GM21717 (cell line): ENCODE results near the gene PEX10.

Source experiments
- ATAC-seq: cut with Tn5 transposase; IDR thresholded peaks from one replicate; pipeline ENCODE4 v1.9.1; 2021; ENCODE audit warnings: mild to moderate bottlenecking, moderate library complexity; ENCODE audit not compliant: unreplicated experiment

PEX10 gene

DNA sequence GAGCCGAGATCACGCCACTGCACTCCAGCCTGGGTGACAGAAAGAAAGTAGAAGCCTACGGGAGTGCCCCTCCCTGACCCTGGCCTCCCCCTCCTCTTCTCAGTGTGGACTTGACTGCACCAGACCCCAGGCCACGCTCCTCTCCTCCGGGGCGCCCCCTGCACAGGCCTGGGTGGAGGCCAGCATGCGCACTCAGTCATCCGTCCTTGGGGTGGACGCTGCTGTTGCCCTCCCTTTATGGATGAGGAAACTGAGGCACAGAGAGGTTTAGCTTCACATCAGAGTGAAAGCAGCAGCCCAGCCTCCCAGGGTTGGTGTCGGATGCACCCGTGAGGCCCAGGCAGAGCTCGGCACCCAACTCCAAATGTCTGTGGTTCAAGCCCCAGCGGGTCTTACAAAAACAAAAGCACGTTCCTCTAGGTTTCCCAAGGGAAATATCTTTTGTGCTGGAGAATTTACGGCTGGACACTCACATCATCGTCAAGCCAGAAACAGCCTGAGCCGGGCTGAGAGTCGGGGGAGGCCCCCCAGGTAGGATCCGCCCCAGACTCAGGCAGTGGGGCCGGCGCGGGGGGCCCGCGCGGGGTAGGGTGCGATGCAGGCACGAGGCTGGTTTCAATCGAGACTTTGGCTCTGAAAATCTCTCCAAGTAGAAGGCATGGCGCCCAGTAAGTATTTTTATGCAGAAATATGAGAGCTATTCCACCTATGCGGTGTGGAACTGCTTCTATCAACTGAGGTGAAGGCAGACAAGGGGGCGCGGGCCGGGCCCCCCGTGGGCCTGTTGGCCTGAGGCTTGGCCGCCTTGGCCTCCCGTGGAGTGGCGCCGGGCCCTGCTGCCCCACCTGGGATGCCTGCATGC lies 57.6 kb downstream of the PEX10 start:
- ATAC-seq, result no peak
